ENCODE measurements around the gene UBE2D2.

DNA sequence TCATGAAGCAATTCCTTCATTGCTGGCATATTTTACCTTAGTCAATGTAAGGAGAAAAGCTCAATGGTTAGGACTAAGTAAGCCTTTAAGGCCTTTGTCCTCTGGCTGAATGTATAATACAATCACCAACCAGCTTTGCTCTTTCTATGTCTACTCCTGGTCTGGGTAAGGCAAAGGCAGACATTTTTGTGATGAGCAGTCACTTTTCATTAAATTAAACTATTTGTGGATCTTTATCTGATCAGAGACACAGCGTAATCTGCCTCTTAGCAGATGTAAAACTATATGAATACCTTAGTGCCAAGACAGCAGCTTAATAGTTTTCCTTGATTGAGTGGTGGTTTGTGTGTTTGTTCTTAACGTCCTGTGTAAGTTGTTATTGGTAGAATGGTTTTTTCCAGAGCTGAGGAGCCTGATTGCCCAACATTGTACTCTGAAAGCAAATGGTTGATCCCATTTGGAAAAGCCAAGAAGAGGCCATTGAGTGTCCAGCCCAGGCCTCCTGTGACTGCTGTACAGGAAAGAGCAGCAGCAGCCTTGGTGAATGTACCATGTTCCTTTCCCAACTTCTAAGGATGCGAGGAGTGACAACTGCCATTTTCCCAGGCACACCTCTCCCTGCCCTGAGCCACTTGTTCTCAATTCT is 70.5 kb downstream of the UBE2D2 start:
- TF ChIP-seq ATF1 (CRISPR knock-in tag; IDR thresholded peaks at IDR 0.05) (no peak), ZNF775 (CRISPR knock-in tag; IDR thresholded peaks at IDR 0.05; ENCODE audit: borderline replicate concordance) (no peak), SRF (IDR thresholded peaks at IDR 0.05; ENCODE audit: low read depth, low read length) (no peak), GTF2F1 (IDR thresholded peaks at IDR 0.05; ENCODE audit: low read length) (no peak), JDP2 (CRISPR knock-in tag; IDR thresholded peaks at IDR 0.05; ENCODE audit: borderline replicate concordance) (no peak)
- TF ChIP-seq, protein P1, sequence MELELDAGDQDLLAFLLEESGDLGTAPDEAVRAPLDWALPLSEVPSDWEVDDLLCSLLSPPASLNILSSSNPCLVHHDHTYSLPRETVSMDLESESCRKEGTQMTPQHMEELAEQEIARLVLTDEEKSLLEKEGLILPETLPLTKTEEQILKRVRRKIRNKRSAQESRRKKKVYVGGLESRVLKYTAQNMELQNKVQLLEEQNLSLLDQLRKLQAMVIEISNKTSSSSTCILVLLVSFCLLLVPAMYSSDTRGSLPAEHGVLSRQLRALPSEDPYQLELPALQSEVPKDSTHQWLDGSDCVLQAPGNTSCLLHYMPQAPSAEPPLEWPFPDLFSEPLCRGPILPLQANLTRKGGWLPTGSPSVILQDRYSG (CRISPR knock-in tag; IDR thresholded peaks at IDR 0.05): no peak
- TF ChIP-seq, protein P2, sequence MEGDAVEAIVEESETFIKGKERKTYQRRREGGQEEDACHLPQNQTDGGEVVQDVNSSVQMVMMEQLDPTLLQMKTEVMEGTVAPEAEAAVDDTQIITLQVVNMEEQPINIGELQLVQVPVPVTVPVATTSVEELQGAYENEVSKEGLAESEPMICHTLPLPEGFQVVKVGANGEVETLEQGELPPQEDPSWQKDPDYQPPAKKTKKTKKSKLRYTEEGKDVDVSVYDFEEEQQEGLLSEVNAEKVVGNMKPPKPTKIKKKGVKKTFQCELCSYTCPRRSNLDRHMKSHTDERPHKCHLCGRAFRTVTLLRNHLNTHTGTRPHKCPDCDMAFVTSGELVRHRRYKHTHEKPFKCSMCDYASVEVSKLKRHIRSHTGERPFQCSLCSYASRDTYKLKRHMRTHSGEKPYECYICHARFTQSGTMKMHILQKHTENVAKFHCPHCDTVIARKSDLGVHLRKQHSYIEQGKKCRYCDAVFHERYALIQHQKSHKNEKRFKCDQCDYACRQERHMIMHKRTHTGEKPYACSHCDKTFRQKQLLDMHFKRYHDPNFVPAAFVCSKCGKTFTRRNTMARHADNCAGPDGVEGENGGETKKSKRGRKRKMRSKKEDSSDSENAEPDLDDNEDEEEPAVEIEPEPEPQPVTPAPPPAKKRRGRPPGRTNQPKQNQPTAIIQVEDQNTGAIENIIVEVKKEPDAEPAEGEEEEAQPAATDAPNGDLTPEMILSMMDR (CRISPR knock-in tag; IDR thresholded peaks at IDR 0.05): no peak
